Measurements from ENCODE around the gene CYP24A1. TPM values are rescaled to one million over a fixed set of nuclear protein-coding genes. Genes with fewer than 3 reads are reported as not detected.

CYP24A1 gene
- total RNA-seq, 1 donor from 2014 or later, result 5.9 TPM

- DNase-seq (ENCODE audit: extremely low spot score in 2 of 2), result no peak
- intact Hi-C loops (cut with DNase I), result no loop called here
- H3K27ac ChIP-seq, result peak overlapping the region; percentile 78
- TF ChIP-seq POLR2AphosphoS5 (IDR thresholded peaks at IDR 0.05; ENCODE audit: insufficient read depth in 1 of 2, low read depth in 1 of 2) (no peak), POLR2A (IDR thresholded peaks at IDR 0.05) (no peak), CTCF (IDR thresholded peaks at IDR 0.05) (no peak)
- H3K4me3 ChIP-seq, result no peak overlapping the region
- peaks cover 9% of the 10 kb centered on the region for H3K4me1 ChIP-seq
- no peaks in the 10 kb centered on the region for H3K36me3 ChIP-seq
- no peaks in the 10 kb centered on the region for H3K9me3 ChIP-seq
- no peaks in the 10 kb centered on the region for H3K27me3 ChIP-seq
Measured at GRCh38 chr20:54116550-54117235, 57.1 kb downstream of the CYP24A1 start.

GRCh38 chr20:54115172-54115854 is 58.5 kb downstream of the CYP24A1 start:
- peak in 1 of 2 donors; percentile 94 for DNase-seq (ENCODE audit: extremely low spot score in 2 of 2)
- no peaks in the 10 kb centered on the region for H3K9me3 ChIP-seq
- intact Hi-C loops (cut with DNase I), result no loop called here
- H3K27ac ChIP-seq, result peak overlapping the region; percentile 78
- H3K4me1 ChIP-seq, result no peaks in the 10 kb centered on the region
- no peaks in the 10 kb centered on the region for H3K36me3 ChIP-seq
- H3K4me3 ChIP-seq, result no peak overlapping the region
- TF ChIP-seq POLR2AphosphoS5 (IDR thresholded peaks at IDR 0.05; ENCODE audit: insufficient read depth in 1 of 2, low read depth in 1 of 2) (peak in 1 of 2 donors; percentile 81), CTCF (IDR thresholded peaks at IDR 0.05) (peak in 1 of 3 experiments; percentile 3), POLR2A (IDR thresholded peaks at IDR 0.05) (no peak)
- no peaks in the 10 kb centered on the region for H3K27me3 ChIP-seq

GRCh38 chr20:54114109-54114508 is 59.7 kb downstream of the CYP24A1 start:
- Histone ChIP-seq H3K27ac (peak overlapping the region; percentile 78), H3K4me1 (peaks cover 6% of the 10 kb centered on the region), H3K9me3 (no peaks in the 10 kb centered on the region), H3K4me3 (no peak overlapping the region), H3K27me3 (no peaks in the 10 kb centered on the region), H3K36me3 (no peaks in the 10 kb centered on the region)
- intact Hi-C loops (cut with DNase I), result no loop called here
- TF ChIP-seq CTCF (IDR thresholded peaks at IDR 0.05), result no peak
- TF ChIP-seq POLR2A (IDR thresholded peaks at IDR 0.05), result no peak
- TF ChIP-seq POLR2AphosphoS5 (IDR thresholded peaks at IDR 0.05; ENCODE audit: insufficient read depth in 1 of 2, low read depth in 1 of 2), result no peak
- DNase-seq (ENCODE audit: extremely low spot score in 2 of 2), result no peak

- H3K27me3 ChIP-seq, result no peaks in the 10 kb centered on the region
- peak overlapping the region; percentile 78 for H3K27ac ChIP-seq
- H3K36me3 ChIP-seq, result no peaks in the 10 kb centered on the region
- H3K4me1 ChIP-seq, result peaks cover 6% of the 10 kb centered on the region
- no peak for DNase-seq (ENCODE audit: extremely low spot score in 2 of 2)
- TF ChIP-seq POLR2AphosphoS5 (IDR thresholded peaks at IDR 0.05; ENCODE audit: insufficient read depth in 1 of 2, low read depth in 1 of 2), result no peak
- no peak for TF ChIP-seq CTCF (IDR thresholded peaks at IDR 0.05)
- no peak for TF ChIP-seq POLR2A (IDR thresholded peaks at IDR 0.05)
- intact Hi-C loops (cut with DNase I), result no loop called here
- H3K4me3 ChIP-seq, result no peak overlapping the region
- no peaks in the 10 kb centered on the region for H3K9me3 ChIP-seq
Measured at GRCh38 chr20:54113566-54113965, 60.2 kb downstream of the CYP24A1 start.
